ENCODE data around the gene ACTR1A. TPM values are rescaled to one million over a fixed set of nuclear protein-coding genes. Genes with fewer than 3 reads are reported as not detected.
A peak's percentile ranks its signal among the peaks of the same experiment; 100 is the strongest.

Gene ACTR1A
- total and polyA plus RNA-seq, 9 of the 15 experiments (the other 6 are each of a cell fraction or from before 2014, with no cell fraction given) = 36.3 to 77.2 (median 49.6) TPM

DNA sequence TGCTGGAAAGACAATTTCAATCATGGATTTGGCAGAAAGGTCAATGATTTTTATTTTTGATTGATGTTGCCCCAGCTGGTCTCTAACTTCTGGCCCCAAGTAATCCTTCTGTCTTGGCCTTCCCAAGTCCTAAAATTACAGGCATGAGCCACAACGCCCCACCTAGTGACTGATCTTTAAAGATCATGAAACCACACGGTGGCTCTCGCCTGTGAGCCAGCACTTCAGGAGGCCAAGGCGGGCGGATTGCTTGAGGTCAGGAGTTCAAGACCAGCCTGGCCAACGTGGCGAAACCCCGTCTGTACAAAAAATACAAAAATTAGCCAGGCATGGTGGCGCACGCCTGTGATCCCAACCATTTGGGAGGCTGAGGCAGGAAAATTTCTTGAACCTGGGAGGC, 38.5 kb downstream of the ACTR1A start (continued):
- TF ChIP-seq, protein P1, sequence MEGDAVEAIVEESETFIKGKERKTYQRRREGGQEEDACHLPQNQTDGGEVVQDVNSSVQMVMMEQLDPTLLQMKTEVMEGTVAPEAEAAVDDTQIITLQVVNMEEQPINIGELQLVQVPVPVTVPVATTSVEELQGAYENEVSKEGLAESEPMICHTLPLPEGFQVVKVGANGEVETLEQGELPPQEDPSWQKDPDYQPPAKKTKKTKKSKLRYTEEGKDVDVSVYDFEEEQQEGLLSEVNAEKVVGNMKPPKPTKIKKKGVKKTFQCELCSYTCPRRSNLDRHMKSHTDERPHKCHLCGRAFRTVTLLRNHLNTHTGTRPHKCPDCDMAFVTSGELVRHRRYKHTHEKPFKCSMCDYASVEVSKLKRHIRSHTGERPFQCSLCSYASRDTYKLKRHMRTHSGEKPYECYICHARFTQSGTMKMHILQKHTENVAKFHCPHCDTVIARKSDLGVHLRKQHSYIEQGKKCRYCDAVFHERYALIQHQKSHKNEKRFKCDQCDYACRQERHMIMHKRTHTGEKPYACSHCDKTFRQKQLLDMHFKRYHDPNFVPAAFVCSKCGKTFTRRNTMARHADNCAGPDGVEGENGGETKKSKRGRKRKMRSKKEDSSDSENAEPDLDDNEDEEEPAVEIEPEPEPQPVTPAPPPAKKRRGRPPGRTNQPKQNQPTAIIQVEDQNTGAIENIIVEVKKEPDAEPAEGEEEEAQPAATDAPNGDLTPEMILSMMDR (IDR thresholded peaks at IDR 0.05 in 2 of 3, conservative IDR thresholded peaks at IDR 0.05 in 1 of 3; ENCODE audit: insufficient read depth in 2 of 3, low read depth in 1 of 3, low read length in 3 of 3) = peak in 2 of 3 experiments; percentile 31 to 46; a peak in 3 of 6 replicates
- TF ChIP-seq NFRKB (IDR thresholded peaks at IDR 0.05; ENCODE audit: low read depth) = no peak
- TF ChIP-seq PHB2 (IDR thresholded peaks at IDR 0.05; ENCODE audit: low read depth) = no peak
- no peak for TF ChIP-seq ZNF717 (CRISPR knock-in tag; IDR thresholded peaks at IDR 0.05)
- TF ChIP-seq, protein P2, sequence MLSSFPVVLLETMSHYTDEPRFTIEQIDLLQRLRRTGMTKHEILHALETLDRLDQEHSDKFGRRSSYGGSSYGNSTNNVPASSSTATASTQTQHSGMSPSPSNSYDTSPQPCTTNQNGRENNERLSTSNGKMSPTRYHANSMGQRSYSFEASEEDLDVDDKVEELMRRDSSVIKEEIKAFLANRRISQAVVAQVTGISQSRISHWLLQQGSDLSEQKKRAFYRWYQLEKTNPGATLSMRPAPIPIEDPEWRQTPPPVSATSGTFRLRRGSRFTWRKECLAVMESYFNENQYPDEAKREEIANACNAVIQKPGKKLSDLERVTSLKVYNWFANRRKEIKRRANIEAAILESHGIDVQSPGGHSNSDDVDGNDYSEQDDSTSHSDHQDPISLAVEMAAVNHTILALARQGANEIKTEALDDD (IDR thresholded peaks at IDR 0.05) = 0 out of 2 replicates have a peak, but pooled peaks have one; percentile 35
- TF ChIP-seq HNRNPK (IDR thresholded peaks at IDR 0.05; ENCODE audit: low read depth, low read length, poor library complexity, severe bottlenecking) = no peak
- 0 out of 2 replicates have a peak, but pooled peaks have one; percentile 25 for TF ChIP-seq NFE2 (IDR thresholded peaks at IDR 0.05; ENCODE audit: low read depth)
- TF ChIP-seq, protein P3, sequence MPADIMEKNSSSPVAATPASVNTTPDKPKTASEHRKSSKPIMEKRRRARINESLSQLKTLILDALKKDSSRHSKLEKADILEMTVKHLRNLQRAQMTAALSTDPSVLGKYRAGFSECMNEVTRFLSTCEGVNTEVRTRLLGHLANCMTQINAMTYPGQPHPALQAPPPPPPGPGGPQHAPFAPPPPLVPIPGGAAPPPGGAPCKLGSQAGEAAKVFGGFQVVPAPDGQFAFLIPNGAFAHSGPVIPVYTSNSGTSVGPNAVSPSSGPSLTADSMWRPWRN (IDR thresholded peaks at IDR 0.05; ENCODE audit: low read depth) = no peak
- TF ChIP-seq CREM (IDR thresholded peaks at IDR 0.05; ENCODE audit: low read depth) = 0 out of 2 replicates have a peak, but pooled peaks have one; percentile 13
